ENCODE results near the gene HOXC5. TPM values are rescaled to one million over a fixed set of nuclear protein-coding genes. Genes with fewer than 3 reads are reported as not detected.

HOXC5 gene
- total RNA-seq, 4 donors from 2014 or later = 0.27 TPM; not detected in 3

- no peak for DNase-seq
- TF ChIP-seq CTCF (IDR thresholded peaks at IDR 0.05) = no peak
- no peak for TF ChIP-seq POLR2A (IDR thresholded peaks at IDR 0.05)
- intact Hi-C loops (cut with DNase I) = no loop called here
- 7 to 10% methylated on average over 17 of the region's 17 CpGs for WGBS, 2 donors
- Histone ChIP-seq H3K4me3 (replicated peaks in 1 of 3) (no peak overlapping the region), H3K27ac (no peak overlapping the region), H3K9me3 (no peaks in the 10 kb centered on the region), H3K27me3 (peaks cover 69% of the 10 kb centered on the region), H3K36me3 (no peaks in the 10 kb centered on the region), H3K4me1 (peaks cover 0 to 16% of the 10 kb centered on the region in 2 donors)
Measured at GRCh38 chr12:54010972-54011664, 21.7 kb upstream of the HOXC5 start.

GRCh38 chr12:54011665-54012532, 21.0 kb upstream of the HOXC5 start:
- Histone ChIP-seq H3K27ac (no peak overlapping the region), H3K4me1 (peaks cover 0 to 9% of the 10 kb centered on the region in 2 donors), H3K36me3 (no peaks in the 10 kb centered on the region), H3K27me3 (peaks cover 69% of the 10 kb centered on the region), H3K4me3 (replicated peaks in 1 of 3) (no peak overlapping the region), H3K9me3 (no peaks in the 10 kb centered on the region)
- no peak for DNase-seq
- WGBS, 2 donors = 18 to 29% methylated on average over 14 of the region's 14 CpGs
- intact Hi-C loops (cut with DNase I) = no loop called here
- TF ChIP-seq CTCF (IDR thresholded peaks at IDR 0.05) (no peak), POLR2A (IDR thresholded peaks at IDR 0.05) (no peak)

GRCh38 chr12:54012631-54013409, 20.0 kb upstream of the HOXC5 start:
- H3K4me1 ChIP-seq = peaks cover 6 to 17% of the 10 kb centered on the region in 2 donors
- H3K27me3 ChIP-seq = peaks cover 75% of the 10 kb centered on the region
- intact Hi-C loops (cut with DNase I) = no loop called here
- no peak overlapping the region for H3K4me3 ChIP-seq (replicated peaks in 1 of 3)
- H3K9me3 ChIP-seq = no peaks in the 10 kb centered on the region
- WGBS, 2 donors = 15 to 23% methylated on average over 6 of the region's 6 CpGs
- H3K27ac ChIP-seq = no peak overlapping the region
- TF ChIP-seq CTCF (IDR thresholded peaks at IDR 0.05) = no peak
- DNase-seq = no peak
- no peaks in the 10 kb centered on the region for H3K36me3 ChIP-seq

DNA sequence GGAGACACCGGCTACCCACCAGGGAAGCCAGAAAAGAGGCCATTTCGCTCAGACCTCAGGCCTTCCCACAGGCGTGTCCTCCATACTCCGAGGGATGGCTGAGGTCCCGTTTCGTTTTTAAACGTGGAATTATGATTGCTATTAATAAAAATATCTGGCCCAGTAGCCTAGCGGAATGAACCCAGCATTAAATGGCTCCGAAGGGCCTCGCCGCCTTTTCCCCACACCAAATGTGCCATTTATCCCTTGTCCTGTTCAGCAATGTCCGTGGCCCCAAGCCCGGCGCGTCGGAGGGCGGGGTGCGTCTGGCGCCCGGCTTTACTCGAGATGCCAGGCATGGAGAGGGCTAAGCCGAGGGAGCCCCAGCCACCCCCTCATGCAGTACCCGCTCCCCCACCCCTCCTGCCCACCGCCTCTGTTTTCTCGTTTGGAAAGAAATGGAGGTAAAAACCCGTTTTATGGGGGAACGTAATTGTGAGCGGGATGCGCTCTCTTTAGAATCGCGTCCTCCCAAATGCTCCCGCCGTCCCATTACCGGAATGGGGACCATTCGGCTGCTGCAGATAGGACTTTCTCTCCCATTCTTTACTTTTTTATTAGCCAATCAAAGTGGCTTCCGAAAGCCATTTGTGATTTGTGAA, 18.4 kb upstream of the HOXC5 start:
- Histone ChIP-seq H3K27me3 (peaks cover 73% of the 10 kb centered on the region), H3K9me3 (no peaks in the 10 kb centered on the region), H3K4me3 (replicated peaks in 1 of 3) (no peak overlapping the region), H3K27ac (no peak overlapping the region), H3K36me3 (no peaks in the 10 kb centered on the region), H3K4me1 (peaks cover 6 to 26% of the 10 kb centered on the region in 2 donors)
- no peak for TF ChIP-seq POLR2A (IDR thresholded peaks at IDR 0.05)
- TF ChIP-seq CTCF (IDR thresholded peaks at IDR 0.05) = no peak
- no peak for DNase-seq
- WGBS, 2 donors = 10 to 18% methylated on average over 36 of the region's 36 CpGs
- intact Hi-C loops (cut with DNase I) = no loop called here
